H1 (cell line): ENCODE results near the gene HNRNPAB. TPM values are rescaled to one million over a fixed set of nuclear protein-coding genes. Genes with fewer than 3 reads are reported as not detected.

Experiments
- CTCF ChIA-PET: fragments of 300-600 bp; sonication (Branson Sonifier 250); formaldehyde crosslinking; loops from one replicate; lab custom pipeline; 2021; ENCODE audit not compliant: partially characterized antibody; lab: Charles Lee
- POLR2A ChIA-PET: fragments of 300-600 bp; sonication (Branson Sonifier 250); formaldehyde crosslinking; loops from one replicate; lab custom pipeline; 2021; ENCODE audit warnings: inconsistent platforms; ENCODE audit not compliant: partially characterized antibody; lab: Charles Lee
- DNase-seq, 2 experiments: peaks; one replicate each; pipeline versions ENCODE4 v3.0.0 to v3.0.0-alpha.2; 2010 to 2022; ENCODE audit warnings: low spot score in 2 of 2, low read depth in 1 of 2, mixed read lengths in 1 of 2
- FAIRE-seq: peaks from 2 replicates; lab custom pipeline; 2011; peaks lifted over from hg19 to GRCh38; lab: Jason Lieb, UNC
- H2AFZ ChIP-seq: 2 replicates; pipeline ENCODE4 v1.8.1; 2012; ENCODE audit warnings: low read length, inconsistent platforms
- H2AK5ac ChIP-seq: 2 replicates; pipeline ENCODE4 v1.6.1; 2013; ENCODE audit warnings: low read depth, low read length
- H2BK120ac ChIP-seq: replicated peaks from 2 replicates; pipeline ENCODE3; 2013; ENCODE audit warnings: low read depth, low read length, inconsistent platforms
- H2BK12ac ChIP-seq: 2 replicates; pipeline ENCODE4 v1.6.1; 2013; ENCODE audit warnings: low read depth, low read length
- H2BK15ac ChIP-seq: 2 replicates; pipeline ENCODE4 v1.6.1; 2013; ENCODE audit warnings: low read length
- H2BK20ac ChIP-seq: 2 replicates; pipeline ENCODE4 v1.6.1; 2013; ENCODE audit warnings: low read length
- H2BK5ac ChIP-seq: 2 replicates; pipeline ENCODE4 v1.6.1; 2013; ENCODE audit warnings: low read depth, low read length
- H3K14ac ChIP-seq: 2 replicates; pipeline ENCODE4 v1.6.1; 2013; ENCODE audit warnings: inconsistent platforms; ENCODE audit not compliant: insufficient read length
- H3K18ac ChIP-seq: 2 replicates; pipeline ENCODE4 v1.6.1; 2013; ENCODE audit warnings: low read length; ENCODE audit errors: extremely low read depth
- H3K23ac ChIP-seq: 2 replicates; pipeline ENCODE4 v1.6.1; 2013; ENCODE audit warnings: inconsistent platforms; ENCODE audit not compliant: insufficient read length
- H3K23me2 ChIP-seq: 2 replicates; pipeline ENCODE4 v1.6.1; 2013; ENCODE audit warnings: low read depth, low read length
- H3K27ac ChIP-seq: 2 replicates; pipeline ENCODE4 v1.6.1; 2011; ENCODE audit warnings: low read depth, low read length, inconsistent platforms
- H3K27me3 ChIP-seq, 4 experiments: replicated peaks in 1 of 4; 1 replicate in 1 of 4; 2 replicates in 3 of 4; pipeline versions ENCODE4 v1.6.1 to v1.8.1; 2011 to 2013; ENCODE audit warnings: low read length in 3 of 4, mild to moderate bottlenecking in 3 of 4, inconsistent platforms in 2 of 4, mixed read lengths in 2 of 4, moderate library complexity in 1 of 4; ENCODE audit not compliant: control insufficient read depth in 3 of 4, insufficient read depth in 3 of 4; ENCODE audit errors: extremely low read depth in 1 of 4
- H3K36me3 ChIP-seq, 4 experiments: 2 replicates each; pipeline versions ENCODE4 v1.6.1 to v1.8.1; 2011 to 2013; ENCODE audit warnings: mild to moderate bottlenecking in 4 of 4, low read length in 3 of 4, moderate library complexity in 2 of 4, control low read depth in 1 of 4, inconsistent platforms in 1 of 4; ENCODE audit not compliant: insufficient read depth in 4 of 4, control insufficient read depth in 2 of 4
- H3K4ac ChIP-seq: replicated peaks from 2 replicates; pipeline ENCODE3; 2013; ENCODE audit warnings: low read length, low read depth, mixed read lengths, inconsistent platforms; ENCODE audit not compliant: insufficient read length
- H3K4me1 ChIP-seq, 4 experiments: replicated peaks in 1 of 4; 1 replicate in 1 of 4; 2 replicates in 3 of 4; pipeline versions ENCODE4 v1.6.1 to v1.8.1; 2011 to 2013; ENCODE audit warnings: low read length in 3 of 4, inconsistent platforms in 2 of 4, mixed read lengths in 1 of 4; ENCODE audit not compliant: insufficient read depth in 4 of 4, control insufficient read depth in 3 of 4
- H3K4me2 ChIP-seq, 2 experiments: 2 replicates each; pipeline versions ENCODE4 v1.6.1 to v1.8.1; 2011 to 2013; ENCODE audit warnings: low read depth in 2 of 2, low read length in 2 of 2, control low read depth in 1 of 2, inconsistent platforms in 1 of 2, mild to moderate bottlenecking in 1 of 2; ENCODE audit not compliant: insufficient read depth in 1 of 2
- H3K4me3 ChIP-seq, 4 experiments: fragments of 200-600, 300-600 bp in 1 of 4; sonication (generic), shearing (Covaris generic), sonication (Bioruptor Twin) in 1 of 4; 2 replicates each; pipeline versions ENCODE4 v1.5.1 to v1.8.1; 2011 to 2016; ENCODE audit warnings: low read length in 4 of 4, low read depth in 3 of 4, control low read depth in 2 of 4, inconsistent platforms in 2 of 4, mild to moderate bottlenecking in 2 of 4, mixed read lengths in 1 of 4, moderate library complexity in 1 of 4; ENCODE audit not compliant: insufficient read depth in 2 of 4; ENCODE audit errors: extremely low read depth in 1 of 4
- H3K56ac ChIP-seq: replicated peaks from 2 replicates; pipeline ENCODE3; 2013; ENCODE audit warnings: low read depth, mild to moderate bottlenecking, mixed read lengths, low read length, inconsistent platforms; ENCODE audit not compliant: insufficient read length
- H3K79me1 ChIP-seq: 2 replicates; pipeline ENCODE4 v1.6.1; 2013; ENCODE audit warnings: low read depth, low read length, control low read depth
- H3K79me2 ChIP-seq, 2 experiments: 2 replicates each; pipeline versions ENCODE4 v1.6.1 to v1.8.1; 2012 to 2013; ENCODE audit warnings: low read length in 2 of 2, mild to moderate bottlenecking in 2 of 2, inconsistent platforms in 1 of 2; ENCODE audit not compliant: insufficient read depth in 2 of 2, control insufficient read depth in 1 of 2
- H3K9ac ChIP-seq, 4 experiments: replicated peaks in 1 of 4; 1 replicate in 1 of 4; 2 replicates in 3 of 4; pipeline versions ENCODE4 v1.6.1 to v1.8.1; 2011 to 2013; ENCODE audit warnings: low read depth in 3 of 4, low read length in 3 of 4, control low read depth in 2 of 4, mild to moderate bottlenecking in 2 of 4, moderate library complexity in 2 of 4, inconsistent platforms in 1 of 4; ENCODE audit errors: extremely low read depth in 1 of 4
- H3K9me3 ChIP-seq, 2 experiments: 2 replicates each; pipeline versions ENCODE4 v1.6.1 to v1.8.1; 2012 to 2013; ENCODE audit warnings: mild to moderate bottlenecking in 2 of 2, moderate library complexity in 2 of 2, control low read depth in 1 of 2, inconsistent platforms in 1 of 2, low read depth in 1 of 2, low read length in 1 of 2, mixed read lengths in 1 of 2; ENCODE audit not compliant: insufficient read depth in 2 of 2
- H4K20me1 ChIP-seq, 2 experiments: replicated peaks in 1 of 2; 2 replicates each; pipeline versions ENCODE3 to v1.8.1; 2011 to 2013; ENCODE audit warnings: inconsistent platforms in 2 of 2, low read length in 2 of 2, mild to moderate bottlenecking in 1 of 2; ENCODE audit not compliant: insufficient read depth in 2 of 2, control insufficient read depth in 1 of 2
- H4K5ac ChIP-seq: 2 replicates; pipeline ENCODE4 v1.6.1; 2013; ENCODE audit warnings: low read length, low read depth, mixed read lengths, inconsistent platforms; ENCODE audit not compliant: insufficient read length
- H4K8ac ChIP-seq: 2 replicates; pipeline ENCODE4 v1.8.0; 2013; ENCODE audit warnings: mild to moderate bottlenecking, moderate library complexity, low read length, inconsistent platforms; ENCODE audit not compliant: insufficient read depth; ENCODE audit errors: extremely low read depth
- H4K91ac ChIP-seq: replicated peaks from 2 replicates; pipeline ENCODE3; 2013; ENCODE audit warnings: low read length, mixed read lengths, inconsistent platforms; ENCODE audit not compliant: insufficient read length
- JUND ChIP-seq: IDR thresholded peaks from 2 replicates; pipeline ENCODE4 v1.6.1; 2011; ENCODE audit warnings: mild to moderate bottlenecking, improper control_type of control experiment, low read length
- SP2 ChIP-seq: IDR thresholded peaks from 2 replicates; pipeline ENCODE4 v1.6.1; 2012; ENCODE audit warnings: mild to moderate bottlenecking, low read length, inconsistent platforms
- WGBS, 2 experiments: shearing (Covaris generic) in 1 of 2; methylation state at CpG; one replicate each; pipeline versions ENCODE4 v1.1.6 to v1.1.7; 2013 to 2015; ENCODE audit warnings: low lambda C conversion rate in 2 of 2, mixed read lengths in 2 of 2, inconsistent platforms in 1 of 2, low coverage in 1 of 2, missing lambda C conversion rate in 1 of 2; ENCODE audit not compliant: insufficient replicate concordance in 2 of 2, insufficient coverage in 1 of 2, insufficient read length in 1 of 2; ENCODE audit errors: extremely low coverage in 1 of 2, missing lambda C conversion rate in 1 of 2; 5-methylcytosine and 5-hydroxymethylcytosine counted together
- polyA plus RNA-seq, 7 experiments: library from polyadenylated mRNA; depleted of rRNA in 3 of 7; stranded (reverse) in 5 of 7; unstranded in 2 of 7; fragments of >200 nt in 5 of 7; fragments of 200-250 nt in 2 of 7; gene quantifications; 1 replicate in 5 of 7; 2 replicates in 1 of 7; 4 replicates in 1 of 7; pipeline versions ENCODE4 v1.2.1 to v1.2.3, GENCODE V29; 2011 to 2013; ENCODE audit warnings: missing spikeins in 2 of 7, mixed read lengths in 2 of 7
- total RNA-seq: library from RNA; stranded (reverse); fragmentation: NEBNext Ultra II Directional; extraction: Animal tissue kit (Norgen Biotek cat#: 25700); gene quantifications from 2 replicates; pipeline ENCODE4 v1.2.1, GENCODE V29; 2021

The HNRNPAB gene
- total and polyA plus RNA-seq, 2 of the 8 experiments (the other 6 are each of a cell fraction or from before 2014, with no cell fraction given), result 373 to 563 TPM

GRCh38 chr5:178191661-178192060 lies 12.7 kb upstream of the HNRNPAB start:
- Histone ChIP-seq H2AK5ac (no peak overlapping the region), H3K27me3 (no peaks in the 10 kb centered on the region; a peak in 1 of 7 replicates), H2BK12ac (no peak overlapping the region), H3K4me1 (peaks cover 0 to 13% (median 3%) of the 10 kb centered on the region in 4 experiments; a peak in 3 of 7 replicates), H2BK20ac (no peak overlapping the region), H3K9ac (no peak overlapping the region), H3K4me3 (no peak overlapping the region), H2BK120ac (no peak overlapping the region), H3K23ac (no peak overlapping the region), H3K36me3 (no peaks in the 10 kb centered on the region), H3K9me3 (peaks cover 0 to 8% of the 10 kb centered on the region in 2 experiments; a peak in 2 of 4 replicates), H2BK15ac (no peak overlapping the region), H3K4me2 (no peak overlapping the region), H4K91ac (no peak overlapping the region), H3K23me2 (no peaks in the 10 kb centered on the region), H4K8ac (no peak overlapping the region), H3K79me2 (no peaks in the 10 kb centered on the region), H3K4ac (no peak overlapping the region), H3K14ac (no peak overlapping the region), H3K79me1 (no peaks in the 10 kb centered on the region), H3K18ac (no peak overlapping the region), H3K56ac (no peak overlapping the region), H4K5ac (no peak overlapping the region), H3K27ac (no peak overlapping the region), H2BK5ac (no peak overlapping the region), H4K20me1 (no peaks in the 10 kb centered on the region), H2AFZ (no peak overlapping the region)
- CTCF ChIA-PET, result no interaction called here
- 72% methylated on average over 4 of the region's 4 CpGs; no CpG with 5 or more reads in 1 of the 2 experiments for WGBS, 2 experiments
- POLR2A ChIA-PET, result interaction anchor here (31.3 to 38.5 kb wide), 2 partner anchors 8 to 12 kb away, joined by 985 read pairs; partner anchors contain the start of genes GMCL2 and HNRNPAB
- FAIRE-seq (no peak), DNase-seq (no peak)
- TF ChIP-seq SP2 (no peak), JUND (no peak)
